KMS-11 (cell line): ENCODE data around the gene STEAP3.

Source experiments
- H2AFZ ChIP-seq: fragments of 200-600 bp; sonication (generic); 2 replicates; pipeline ENCODE4 v1.6.1; 2016; ENCODE audit warnings: antibody characterized with exemption, mixed run types, low read depth
- H3K27ac ChIP-seq: fragments of 200-600 bp; sonication (generic); 2 replicates; pipeline ENCODE4 v1.6.1; 2016; ENCODE audit warnings: mild to moderate bottlenecking, mixed run types
- H3K27me3 ChIP-seq: fragments of 200-600 bp; sonication (generic); 2 replicates; pipeline ENCODE4 v1.6.1; 2017; ENCODE audit warnings: mild to moderate bottlenecking, low read depth, mixed run types, moderate library complexity; ENCODE audit not compliant: insufficient read depth
- H3K36me3 ChIP-seq: fragments of 200-600 bp; sonication (generic); 2 replicates; pipeline ENCODE4 v1.6.1; 2017; ENCODE audit warnings: mild to moderate bottlenecking, mixed run types; ENCODE audit not compliant: insufficient read depth
- H3K4me1 ChIP-seq: fragments of 200-600 bp; sonication (generic); 2 replicates; pipeline ENCODE4 v1.6.1; 2016; ENCODE audit warnings: mild to moderate bottlenecking, low read depth, mixed run types; ENCODE audit not compliant: poor library complexity, severe bottlenecking
- H3K4me2 ChIP-seq: fragments of 200-600 bp; sonication (generic); 2 replicates; pipeline ENCODE4 v1.7.0; 2016; ENCODE audit warnings: mild to moderate bottlenecking, mixed run types
- H3K4me3 ChIP-seq: fragments of 200-600 bp; sonication (generic); IDR thresholded peaks from 2 replicates; pipeline ENCODE4 v1.6.1; 2017; ENCODE audit warnings: low read depth, low read length, mixed read lengths; ENCODE audit not compliant: insufficient read depth
- H3K79me2 ChIP-seq: fragments of 200-600 bp; sonication (generic); 2 replicates; pipeline ENCODE4 v1.6.1; 2016; ENCODE audit warnings: low read depth, mixed run types; ENCODE audit not compliant: insufficient read depth
- H3K9ac ChIP-seq: fragments of 200-600 bp; sonication (generic); 2 replicates; pipeline ENCODE4 v1.6.1; 2016; ENCODE audit warnings: mild to moderate bottlenecking, mixed run types
- H4K20me1 ChIP-seq: fragments of 200-600 bp; sonication (generic); 2 replicates; pipeline ENCODE4 v1.6.1; 2016; ENCODE audit warnings: mild to moderate bottlenecking, mixed run types; ENCODE audit not compliant: insufficient read depth
- TF ChIP-seq, protein P1 (sequence below): fragments of 200-600 bp; sonication (generic); conservative IDR thresholded peaks from 2 replicates; pipeline ENCODE4 v1.6.1; 2017; ENCODE audit warnings: low read depth, mild to moderate bottlenecking, antibody characterized with exemption, low read length, moderate library complexity, mixed read lengths

Gene STEAP3

GRCh38 chr2:119198240-119198840 is 25.3 kb upstream of the STEAP3 start:
- Histone ChIP-seq H3K79me2 (no peaks in the 10 kb centered on the region), H3K4me3 (no peak overlapping the region), H3K4me1 (no peaks in the 10 kb centered on the region), H2AFZ (no peak overlapping the region), H3K9ac (no peak overlapping the region), H4K20me1 (no peaks in the 10 kb centered on the region), H3K27ac (no peak overlapping the region), H3K27me3 (no peaks in the 10 kb centered on the region), H3K4me2 (no peak overlapping the region), H3K36me3 (no peaks in the 10 kb centered on the region)
- TF ChIP-seq, protein P1, sequence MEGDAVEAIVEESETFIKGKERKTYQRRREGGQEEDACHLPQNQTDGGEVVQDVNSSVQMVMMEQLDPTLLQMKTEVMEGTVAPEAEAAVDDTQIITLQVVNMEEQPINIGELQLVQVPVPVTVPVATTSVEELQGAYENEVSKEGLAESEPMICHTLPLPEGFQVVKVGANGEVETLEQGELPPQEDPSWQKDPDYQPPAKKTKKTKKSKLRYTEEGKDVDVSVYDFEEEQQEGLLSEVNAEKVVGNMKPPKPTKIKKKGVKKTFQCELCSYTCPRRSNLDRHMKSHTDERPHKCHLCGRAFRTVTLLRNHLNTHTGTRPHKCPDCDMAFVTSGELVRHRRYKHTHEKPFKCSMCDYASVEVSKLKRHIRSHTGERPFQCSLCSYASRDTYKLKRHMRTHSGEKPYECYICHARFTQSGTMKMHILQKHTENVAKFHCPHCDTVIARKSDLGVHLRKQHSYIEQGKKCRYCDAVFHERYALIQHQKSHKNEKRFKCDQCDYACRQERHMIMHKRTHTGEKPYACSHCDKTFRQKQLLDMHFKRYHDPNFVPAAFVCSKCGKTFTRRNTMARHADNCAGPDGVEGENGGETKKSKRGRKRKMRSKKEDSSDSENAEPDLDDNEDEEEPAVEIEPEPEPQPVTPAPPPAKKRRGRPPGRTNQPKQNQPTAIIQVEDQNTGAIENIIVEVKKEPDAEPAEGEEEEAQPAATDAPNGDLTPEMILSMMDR, result no peak

DNA sequence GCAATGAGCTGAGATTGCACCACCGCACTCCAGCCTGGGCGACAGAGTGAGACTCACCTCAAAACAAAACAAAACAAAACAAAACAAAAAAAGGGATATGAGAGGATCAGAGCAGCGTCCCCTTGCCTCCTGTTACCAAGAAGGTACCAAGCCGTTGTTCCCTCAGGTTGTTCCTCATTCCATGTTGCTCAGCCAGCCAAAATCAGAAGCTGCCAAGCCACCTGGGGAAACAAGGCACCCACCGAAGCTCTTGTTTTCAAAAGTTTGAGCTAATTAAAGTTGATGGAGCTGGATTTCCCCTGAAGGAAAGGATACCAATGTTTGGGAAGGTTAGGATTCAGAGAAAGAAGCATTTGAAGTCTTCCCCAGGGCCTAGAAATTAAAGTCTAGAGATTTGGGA is 21.8 kb upstream of the STEAP3 start:
- Histone ChIP-seq H3K27me3 (no peaks in the 10 kb centered on the region), H3K27ac (no peak overlapping the region), H3K4me1 (no peaks in the 10 kb centered on the region), H3K4me3 (no peak overlapping the region), H2AFZ (no peak overlapping the region), H3K4me2 (no peak overlapping the region), H3K9ac (no peak overlapping the region), H3K79me2 (no peaks in the 10 kb centered on the region), H4K20me1 (no peaks in the 10 kb centered on the region), H3K36me3 (no peaks in the 10 kb centered on the region)
- TF ChIP-seq, protein P1, result no peak

GRCh38 chr2:119202610-119203310 is 20.9 kb upstream of the STEAP3 start:
- H2AFZ ChIP-seq, result no peak overlapping the region
- H3K36me3 ChIP-seq, result no peaks in the 10 kb centered on the region
- TF ChIP-seq, protein P1, result no peak
- H3K4me3 ChIP-seq, result no peak overlapping the region
- H3K4me1 ChIP-seq, result no peaks in the 10 kb centered on the region
- H3K4me2 ChIP-seq, result no peak overlapping the region
- H4K20me1 ChIP-seq, result no peaks in the 10 kb centered on the region
- no peaks in the 10 kb centered on the region for H3K79me2 ChIP-seq
- no peak overlapping the region for H3K9ac ChIP-seq
- H3K27ac ChIP-seq, result no peak overlapping the region
- no peaks in the 10 kb centered on the region for H3K27me3 ChIP-seq

GRCh38 chr2:119204525-119204924 is 19.1 kb upstream of the STEAP3 start:
- Histone ChIP-seq H3K79me2 (no peaks in the 10 kb centered on the region), H3K27ac (no peak overlapping the region), H3K36me3 (no peaks in the 10 kb centered on the region), H3K4me1 (no peaks in the 10 kb centered on the region), H3K4me3 (no peak overlapping the region), H3K27me3 (no peaks in the 10 kb centered on the region), H3K9ac (no peak overlapping the region), H2AFZ (no peak overlapping the region), H4K20me1 (no peaks in the 10 kb centered on the region), H3K4me2 (no peak overlapping the region)
- TF ChIP-seq, protein P1, result no peak
